DMS79 treated with DMSO at 0.1 percent for 48 hours (cell line): ENCODE measurements around the gene LEAP2.

Experiments
- DNase-seq: peaks from one replicate; lab custom pipeline; 2025; lab: John Stamatoyannopoulos, UW

LEAP2 gene, protein sequence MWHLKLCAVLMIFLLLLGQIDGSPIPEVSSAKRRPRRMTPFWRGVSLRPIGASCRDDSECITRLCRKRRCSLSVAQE

DNA sequence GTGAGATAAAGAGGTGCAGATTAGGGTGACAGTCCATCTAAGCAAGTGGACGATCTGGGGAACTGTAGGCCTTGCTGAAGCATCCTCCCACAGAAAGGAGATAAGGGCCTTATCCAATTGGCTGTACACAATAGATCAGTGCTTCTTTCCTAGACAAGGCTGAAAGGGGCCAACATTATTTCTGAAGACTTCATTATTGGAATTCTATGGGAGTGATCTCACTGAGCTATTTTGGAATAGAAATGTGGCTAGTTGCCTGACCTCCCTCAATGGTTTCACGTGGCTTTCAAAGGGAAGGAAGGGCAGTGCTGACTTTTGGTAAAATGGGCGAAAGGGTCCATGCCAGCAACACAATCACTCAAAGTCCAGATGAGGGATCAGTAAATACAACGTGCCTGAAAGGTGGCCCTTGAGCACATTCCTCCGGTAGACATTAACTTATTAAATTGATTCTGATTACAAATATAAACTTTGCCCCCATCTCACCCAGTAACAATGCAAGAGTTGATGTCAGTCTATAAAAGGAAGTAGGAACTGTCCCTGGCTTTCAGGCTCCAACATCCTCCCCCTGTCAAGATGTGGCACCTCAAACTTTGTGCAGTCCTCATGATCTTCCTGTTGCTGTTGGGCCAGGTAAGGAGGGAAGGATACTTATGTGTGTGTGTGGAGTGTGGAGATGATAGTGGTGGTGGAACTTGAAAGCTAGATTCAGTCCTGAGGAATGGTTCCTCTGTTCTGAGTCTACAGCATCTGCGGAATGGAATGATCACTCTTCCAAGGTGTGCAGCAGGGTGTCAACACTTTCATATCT, at the start of gene LEAP2:
Gene LEAP2 (plus strand): TSS at position 550 of the 811 bp plus-strand sequence. CDS start 27 bp downstream, at position 577.
- DNase-seq: no peak

DNA sequence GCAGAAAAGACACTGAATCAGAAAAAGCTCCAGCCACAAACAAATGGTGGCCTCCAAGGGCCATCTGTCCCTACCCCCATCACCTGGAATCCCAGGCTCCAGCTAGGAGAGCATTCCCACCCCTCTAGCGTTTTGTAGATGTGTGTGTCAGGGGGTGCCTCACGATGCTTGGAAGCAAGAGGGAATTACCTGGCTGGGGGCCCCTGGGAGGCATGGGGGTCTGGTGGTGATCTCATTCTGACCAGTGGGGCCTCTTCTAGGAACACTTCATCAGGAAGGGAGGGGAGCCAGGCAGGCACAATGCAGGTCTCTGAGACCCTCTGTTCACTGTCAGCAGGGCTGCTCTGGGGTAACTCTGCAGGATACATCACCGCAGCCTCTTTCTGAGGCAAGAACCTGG, 49.0 kb upstream of the LEAP2 start:
- no peak for DNase-seq

DNA sequence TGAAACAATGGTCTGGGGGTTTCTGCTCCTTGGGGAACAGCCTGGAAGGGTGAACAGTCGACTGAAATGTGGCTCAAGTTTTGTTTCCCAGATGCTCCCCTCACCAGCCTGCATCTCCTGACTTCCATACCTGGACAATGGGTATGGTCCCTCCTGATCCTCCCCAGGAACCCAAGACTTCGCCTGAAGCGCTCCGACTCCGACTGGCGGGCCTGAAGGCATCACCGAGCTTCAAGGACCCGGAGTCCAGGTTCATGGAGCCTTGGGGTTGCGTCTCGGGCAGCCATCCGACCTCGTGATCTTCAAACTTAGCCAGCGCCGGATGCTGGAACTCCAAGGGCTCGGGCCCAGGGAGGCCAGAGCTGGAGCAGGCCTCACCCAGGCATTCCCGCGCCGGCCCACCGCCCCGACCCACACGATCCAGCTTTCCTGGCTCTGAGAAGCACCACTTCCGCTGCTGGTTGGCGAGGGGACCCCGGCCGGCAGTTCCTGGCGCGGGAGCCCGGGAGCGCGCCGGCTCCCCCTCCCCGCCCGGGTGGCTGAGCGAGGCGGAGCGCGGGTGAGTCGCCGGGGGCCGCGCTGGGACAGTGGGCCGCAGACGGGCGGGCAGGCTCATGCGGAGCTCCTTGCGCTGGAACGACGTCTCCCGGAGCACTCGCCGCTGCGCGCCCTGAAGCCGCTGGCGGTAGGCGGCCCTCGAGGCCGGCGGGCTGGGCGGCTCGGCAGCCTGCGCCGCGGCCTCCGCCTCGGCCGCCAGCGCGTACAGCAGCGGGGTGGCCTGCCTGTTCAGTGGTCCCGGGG, 48.2 kb upstream of the LEAP2 start:
- no peak for DNase-seq

DNA sequence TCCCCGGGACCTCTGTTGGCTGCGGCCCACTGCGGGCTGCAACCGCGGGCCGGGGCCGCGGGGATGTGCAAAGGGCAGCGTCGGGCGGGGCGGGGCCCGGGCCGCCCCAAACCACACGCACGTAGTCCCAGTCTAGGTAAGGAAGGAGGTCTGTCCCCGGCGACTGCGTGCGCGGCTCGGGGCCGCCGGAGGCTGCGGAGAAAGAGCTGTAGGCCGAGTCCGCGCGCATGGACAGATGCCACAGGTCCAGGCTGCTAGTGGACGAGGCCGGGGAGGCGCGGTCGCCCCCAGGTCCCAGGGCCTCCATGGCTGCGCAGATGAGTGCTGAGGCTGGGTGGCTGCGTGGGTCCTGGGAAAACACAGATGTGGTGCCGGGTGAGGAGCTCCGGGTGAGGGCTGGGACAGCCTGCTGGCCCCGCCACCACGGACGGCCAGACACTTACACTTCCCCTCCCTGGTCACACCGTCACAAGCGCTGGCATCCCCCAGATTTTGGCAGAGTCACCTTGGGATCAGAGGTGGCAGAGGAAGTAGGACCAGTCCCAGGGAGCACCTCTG, 47.6 kb upstream of the LEAP2 start:
- no peak for DNase-seq

DNA sequence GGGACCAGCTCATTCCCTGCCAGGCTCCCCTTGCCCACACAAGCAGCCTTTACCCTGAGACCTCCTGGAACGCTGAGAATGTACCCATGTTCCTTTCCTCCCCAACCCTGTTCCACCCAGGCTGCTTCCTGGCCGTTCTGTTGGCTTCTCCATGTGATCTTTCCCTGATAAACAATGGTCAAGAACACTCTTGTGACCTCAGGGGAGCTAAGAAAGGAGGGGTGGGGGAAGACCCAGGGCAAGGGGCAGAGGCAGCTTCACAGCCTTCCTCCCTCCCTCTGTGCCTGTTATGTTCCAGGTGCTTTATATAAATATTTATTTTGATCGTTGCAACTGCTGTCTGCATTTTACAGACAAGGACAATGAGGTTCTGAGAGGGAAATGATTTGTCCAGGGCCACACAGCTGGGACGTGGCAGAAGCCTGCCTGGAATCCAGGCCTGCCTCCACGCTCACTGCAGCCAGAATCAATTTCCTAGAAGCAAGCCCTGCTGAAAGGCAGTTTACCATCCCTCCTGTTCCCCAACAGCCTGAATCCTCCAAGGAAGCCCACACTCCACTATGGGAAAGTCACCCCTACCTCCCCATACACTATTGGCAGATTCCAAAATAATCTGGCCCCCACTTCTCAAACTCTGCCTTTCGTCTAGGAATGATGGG, 46.9 kb upstream of the LEAP2 start:
- no peak for DNase-seq

DNA sequence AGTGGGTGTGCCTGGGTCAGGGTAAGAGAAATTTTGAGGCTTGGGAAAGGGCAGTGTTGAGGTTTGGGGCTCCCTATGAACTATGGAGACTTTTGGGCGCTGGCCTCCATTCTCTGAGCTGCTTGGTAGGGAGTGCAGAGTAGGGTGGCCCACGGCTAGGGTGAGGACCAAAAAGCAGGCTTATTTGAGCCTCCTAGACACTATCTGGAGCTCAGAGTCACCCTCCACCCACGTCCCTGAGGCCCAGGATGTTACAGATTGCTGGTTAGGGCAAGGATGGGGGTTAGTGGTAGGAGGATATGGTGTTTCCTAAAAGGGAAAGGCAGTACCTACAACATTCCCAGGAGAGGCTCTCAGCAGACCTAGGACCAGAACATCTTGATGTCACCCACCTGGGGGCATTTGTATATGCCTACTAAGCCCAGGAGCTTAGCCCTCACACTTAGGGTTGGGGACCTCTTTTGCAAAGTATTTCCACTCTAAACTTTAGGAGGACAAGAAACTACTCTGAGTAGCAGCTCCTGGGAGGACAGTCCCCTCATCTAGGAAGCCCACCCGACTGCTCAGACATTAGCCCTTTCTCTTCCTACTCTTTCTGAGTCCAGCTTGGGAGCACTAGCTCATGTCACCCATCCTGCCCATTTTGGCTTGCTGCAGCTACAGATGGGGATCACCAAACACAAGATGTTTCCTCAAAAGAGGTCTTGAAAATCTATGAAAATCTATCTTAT, 45.4 kb upstream of the LEAP2 start:
- no peak for DNase-seq

DNA sequence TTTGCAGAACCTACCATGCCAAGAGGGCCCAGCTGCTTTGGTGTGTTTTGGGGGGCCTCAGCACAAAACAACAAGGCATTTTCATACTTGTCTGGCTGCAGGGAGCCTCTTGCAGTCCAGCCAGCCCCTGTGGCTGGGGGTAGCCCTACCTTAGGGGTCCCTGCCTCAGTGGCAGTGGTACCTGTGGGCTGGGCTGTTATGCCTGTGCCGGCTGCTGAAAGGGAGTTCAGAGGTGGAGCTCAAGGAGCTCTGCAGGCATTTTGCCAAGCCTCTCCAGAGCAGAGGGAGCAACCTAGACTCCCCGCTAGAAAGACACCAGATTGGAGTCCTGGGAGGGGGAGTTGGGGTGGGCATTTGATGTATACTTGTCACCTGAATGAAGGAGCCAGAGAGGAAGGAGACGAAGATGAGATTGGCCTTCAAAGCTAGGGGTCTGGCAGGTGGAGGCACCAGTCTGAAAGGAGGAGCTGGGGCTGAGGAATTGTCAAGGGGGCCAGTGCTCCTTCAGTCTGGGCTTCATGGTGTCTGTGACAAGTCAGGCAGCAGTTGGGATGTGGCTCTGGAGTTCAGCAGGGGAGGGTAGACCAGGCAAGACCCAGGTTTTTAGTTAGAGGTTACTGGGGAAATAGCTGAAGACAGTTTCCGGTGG, 44.5 kb upstream of the LEAP2 start:
- peak; percentile 14 for DNase-seq

DNA sequence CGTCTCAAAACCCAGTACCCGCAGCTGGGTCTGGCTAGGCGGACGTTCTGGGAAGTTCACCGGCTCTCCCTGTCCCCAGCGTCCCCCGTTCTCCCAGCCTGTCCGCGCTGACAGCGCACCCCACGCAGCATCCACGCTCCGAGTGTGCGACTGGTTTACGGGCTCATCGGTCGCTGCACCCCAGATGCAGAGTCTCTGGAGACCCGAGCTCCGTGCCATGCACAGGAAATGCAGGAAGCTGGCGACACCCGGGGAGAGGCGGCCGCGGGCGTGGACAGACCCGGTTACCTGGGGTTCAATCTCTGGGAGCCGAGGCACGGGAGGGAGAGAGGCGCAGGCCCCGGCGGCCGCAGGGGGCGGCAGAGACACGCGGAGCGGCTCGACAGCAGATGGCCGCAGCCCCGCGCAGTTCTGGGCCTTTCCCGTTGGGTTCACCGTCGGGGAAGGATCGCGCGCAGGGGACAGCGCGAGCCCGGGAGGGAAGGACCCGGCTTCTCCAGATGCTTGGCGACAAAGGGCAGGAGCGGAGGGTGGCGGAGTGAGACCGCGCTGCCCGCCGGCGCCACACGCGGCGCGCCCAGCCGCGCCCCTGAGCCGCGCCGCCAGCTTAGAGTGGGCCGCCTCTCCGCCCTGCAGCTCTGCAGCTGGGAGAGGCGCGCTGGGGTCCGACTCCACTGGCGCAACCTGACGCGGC, 43.6 kb upstream of the LEAP2 start:
- peak; percentile 31 for DNase-seq

DNA sequence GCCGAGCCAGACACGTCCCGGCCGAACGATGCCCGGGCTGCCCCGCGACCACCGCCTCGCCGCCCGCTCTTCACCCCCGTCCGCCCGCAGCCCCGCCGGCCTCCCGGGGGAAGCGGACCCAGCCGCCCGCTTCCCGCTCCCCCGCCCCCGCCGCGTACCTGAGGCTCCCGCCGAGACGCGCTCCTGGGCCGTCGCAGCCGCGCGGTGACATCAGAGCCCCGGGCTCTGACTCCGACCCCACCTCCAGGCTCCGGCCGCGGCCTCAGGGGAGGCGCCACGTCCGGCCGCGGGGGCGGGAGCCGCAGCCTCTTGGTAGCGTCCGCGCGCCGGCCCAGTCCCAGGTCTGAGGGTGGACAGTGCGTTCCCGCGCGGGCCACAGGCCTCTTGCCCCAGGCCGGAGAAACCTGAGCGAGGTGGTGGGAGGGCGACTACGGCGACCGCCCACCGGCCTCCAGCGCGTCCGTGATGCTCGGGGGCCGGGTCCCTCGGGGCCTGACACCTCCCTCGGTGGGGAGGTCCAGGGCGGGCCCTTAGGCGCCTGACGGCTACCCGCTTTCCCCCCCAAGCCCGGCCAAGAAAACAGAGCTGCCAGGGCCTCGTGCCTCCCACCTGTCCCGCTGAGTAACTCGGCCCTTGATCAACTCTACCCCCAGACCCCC, 42.9 kb upstream of the LEAP2 start, which contains the start of gene SHROOM1:
Gene SHROOM1 (minus strand): TSS at position 212 of the 659 bp plus-strand sequence. CDS start 4,507 bp downstream, outside the sequence.
- peak; percentile 2 for DNase-seq

DNA sequence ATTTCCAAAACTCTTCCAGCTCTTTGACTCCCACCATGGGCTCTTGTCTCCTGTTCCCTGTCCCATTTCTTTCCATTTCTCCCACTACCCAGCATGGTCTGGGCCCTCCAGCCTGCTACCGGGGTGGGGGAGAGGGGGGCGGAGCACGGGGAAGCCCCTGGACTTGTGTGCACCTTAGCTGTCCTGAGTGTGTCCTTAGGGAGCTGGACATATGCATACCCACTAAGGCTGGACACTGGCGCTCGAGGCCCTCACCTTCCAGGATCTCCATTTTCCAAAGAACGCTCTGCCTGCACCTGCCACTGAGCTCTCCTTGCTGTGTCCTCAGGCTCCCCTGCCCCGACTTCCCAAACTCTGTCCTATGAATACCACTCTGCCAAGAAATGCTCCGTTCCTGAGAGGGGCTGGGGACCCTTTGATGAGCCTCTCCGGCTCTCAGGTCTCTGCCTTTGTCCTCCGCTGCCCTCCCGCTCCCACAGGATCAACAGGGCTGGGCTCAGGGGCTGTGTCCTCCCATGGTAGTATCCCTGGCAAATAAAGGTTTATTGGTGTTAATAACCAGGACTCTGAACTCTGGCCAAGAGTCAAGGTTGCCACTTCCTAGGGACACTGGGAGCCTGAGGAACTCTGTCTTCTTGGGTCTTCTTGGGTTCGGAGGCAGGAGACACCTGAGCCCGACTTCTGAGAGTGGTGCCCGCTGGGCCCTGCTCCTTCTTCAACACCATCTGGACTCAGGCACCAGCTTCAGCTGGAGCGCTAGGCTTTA, 42.2 kb upstream of the LEAP2 start:
- DNase-seq: no peak

DNA sequence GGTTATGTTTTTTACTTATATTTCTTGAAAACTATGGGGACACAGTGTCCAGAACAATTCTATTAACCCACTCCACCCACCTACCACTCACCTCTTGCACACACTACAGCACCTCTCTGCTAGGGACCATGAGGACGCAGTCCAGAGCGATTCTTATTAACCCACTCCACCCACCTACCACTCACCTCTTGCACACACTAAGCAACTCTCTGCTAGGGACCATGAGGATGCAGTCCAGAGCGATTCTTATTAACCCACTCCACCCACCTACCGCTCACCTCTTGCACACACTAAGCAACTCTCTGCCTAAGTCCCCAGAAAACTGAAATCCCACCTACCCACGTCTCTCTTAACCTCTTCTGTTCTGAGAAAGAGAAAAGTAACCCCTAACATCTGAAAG, 40.9 kb upstream of the LEAP2 start:
- no peak for DNase-seq

DNA sequence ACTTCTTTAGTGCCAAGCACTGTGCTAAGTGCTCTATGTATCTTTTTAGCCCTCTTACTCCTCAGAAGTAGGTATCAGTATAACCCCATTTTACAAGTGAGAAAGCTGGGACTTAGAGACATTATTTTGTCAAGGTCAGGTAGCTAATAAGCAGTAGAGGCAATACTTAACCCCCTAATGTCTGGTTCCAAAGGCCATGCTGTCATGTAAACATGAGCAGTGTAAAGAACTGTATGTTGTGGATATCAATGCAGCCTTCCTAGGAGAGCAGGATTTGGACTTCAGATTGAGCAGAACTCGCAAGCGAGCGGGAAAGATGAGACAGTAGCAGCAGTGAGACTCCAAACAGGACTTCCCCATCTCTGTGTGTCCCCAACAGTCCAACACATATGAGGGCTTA, 39.4 kb upstream of the LEAP2 start:
- DNase-seq: no peak

DNA sequence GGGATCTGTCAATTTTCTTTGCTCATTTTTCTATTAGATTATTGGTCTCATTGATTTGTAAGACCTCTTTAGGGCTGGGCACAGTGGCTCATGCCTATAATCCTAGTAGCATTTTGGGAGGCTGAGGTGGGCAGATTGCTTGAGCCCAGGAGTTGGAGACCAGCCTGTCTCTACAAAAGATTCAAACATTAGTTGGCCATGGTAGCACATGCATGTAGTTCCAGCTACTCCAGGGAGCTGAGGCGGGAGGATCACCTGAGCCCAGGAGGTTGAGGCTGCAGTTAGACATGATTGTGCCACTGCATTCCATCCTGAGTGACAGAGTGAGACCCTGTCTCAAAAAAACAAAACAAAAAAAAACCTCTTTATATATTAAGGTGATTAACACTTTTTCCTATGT, 36.6 kb upstream of the LEAP2 start:
- no peak for DNase-seq

DNA sequence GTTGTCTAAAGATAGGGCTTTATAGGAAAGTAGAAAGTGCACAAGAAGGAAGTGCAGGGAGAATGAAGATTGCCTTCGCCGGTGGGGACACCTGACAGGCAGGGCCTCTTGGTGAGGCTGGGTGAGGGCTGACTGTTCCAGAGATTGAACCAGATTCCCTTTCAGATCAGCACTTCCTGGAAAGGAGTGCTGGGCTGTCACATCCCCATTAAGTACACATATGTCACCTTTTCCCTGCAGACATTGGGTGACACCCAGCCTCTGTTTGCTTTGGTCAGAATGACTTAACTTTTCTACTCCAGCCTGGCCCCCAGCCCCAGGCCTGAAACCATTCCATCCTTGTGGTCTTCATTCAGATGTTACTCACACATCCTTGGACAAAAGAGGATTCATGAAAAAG, 35.6 kb upstream of the LEAP2 start:
- no peak for DNase-seq

DNA sequence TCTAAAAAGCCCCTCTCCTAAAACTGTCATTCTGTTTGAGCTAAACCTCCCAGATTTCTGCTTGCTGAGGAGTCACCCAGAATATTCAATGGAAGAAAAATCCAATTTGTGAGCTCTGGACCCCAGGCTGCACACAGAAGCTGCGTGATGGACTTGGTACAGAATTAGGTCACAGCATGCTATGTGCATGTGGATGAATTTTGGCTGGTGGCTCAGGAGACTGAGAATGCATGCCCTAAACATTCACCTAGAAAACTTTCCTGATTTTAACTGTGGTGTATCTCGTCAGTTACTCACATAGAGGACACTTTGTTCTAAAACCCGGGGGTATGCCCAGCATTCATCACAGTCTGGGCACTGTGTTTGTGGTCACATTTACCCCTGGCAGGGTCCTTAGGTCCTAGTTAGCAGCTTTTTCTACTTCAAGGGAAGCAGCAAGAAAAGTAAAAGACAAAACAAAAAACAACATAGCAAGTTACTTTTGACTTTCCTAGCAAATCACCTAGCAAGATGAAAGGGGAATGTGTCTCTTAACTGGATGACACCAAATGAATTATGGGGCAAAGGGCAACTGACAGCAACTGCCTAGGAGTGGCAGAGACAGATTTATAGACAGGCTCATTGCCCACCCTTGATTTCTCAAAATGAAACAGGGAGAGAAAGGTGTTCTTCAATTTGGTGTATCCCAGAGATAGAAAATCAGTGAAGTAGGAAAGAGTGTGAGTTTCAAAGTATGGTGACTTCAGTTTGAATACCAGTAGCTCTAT, 34.8 kb upstream of the LEAP2 start:
- no peak for DNase-seq

DNA sequence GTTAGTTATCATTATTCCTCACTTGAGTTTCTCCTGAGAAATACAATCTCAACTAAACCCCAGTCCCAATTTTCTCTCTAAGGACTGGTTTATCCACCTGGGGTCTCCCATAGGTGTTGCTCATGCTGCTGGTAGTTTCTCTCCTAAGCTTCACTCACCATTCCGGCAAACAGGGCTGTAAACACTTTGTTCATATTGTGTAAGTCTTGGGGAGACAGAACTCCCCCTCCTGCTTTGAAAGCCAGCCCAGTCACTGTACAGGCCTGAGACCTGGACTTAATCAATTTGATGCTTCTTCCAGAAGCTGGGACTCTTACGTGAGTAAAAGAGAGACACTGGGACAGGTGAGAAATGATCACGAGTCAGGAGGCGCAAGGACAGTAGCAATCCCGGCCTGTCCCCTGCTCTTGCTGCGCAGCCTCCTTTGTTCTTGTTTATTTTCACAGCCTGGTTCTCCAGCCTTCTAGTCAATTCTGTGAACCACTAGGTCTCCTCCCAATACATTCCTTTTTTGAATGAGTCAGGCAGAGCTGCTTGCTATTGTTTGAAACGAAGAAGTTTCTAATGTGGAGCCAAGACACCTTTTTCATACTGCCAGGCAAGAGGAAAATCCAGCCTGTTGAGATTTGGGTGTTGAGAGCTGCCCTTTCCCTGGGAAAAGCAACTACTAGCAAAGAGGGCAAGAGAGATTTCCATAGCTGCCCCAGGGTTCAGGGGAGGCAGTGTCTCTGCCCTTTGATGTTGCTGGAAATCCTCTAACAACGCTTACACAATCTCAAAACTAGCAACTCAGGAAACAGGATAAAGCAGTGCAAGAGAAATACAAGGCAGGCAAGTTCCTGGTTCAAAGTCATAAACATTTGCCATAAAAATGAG, 33.8 kb upstream of the LEAP2 start:
- DNase-seq: no peak

DNA sequence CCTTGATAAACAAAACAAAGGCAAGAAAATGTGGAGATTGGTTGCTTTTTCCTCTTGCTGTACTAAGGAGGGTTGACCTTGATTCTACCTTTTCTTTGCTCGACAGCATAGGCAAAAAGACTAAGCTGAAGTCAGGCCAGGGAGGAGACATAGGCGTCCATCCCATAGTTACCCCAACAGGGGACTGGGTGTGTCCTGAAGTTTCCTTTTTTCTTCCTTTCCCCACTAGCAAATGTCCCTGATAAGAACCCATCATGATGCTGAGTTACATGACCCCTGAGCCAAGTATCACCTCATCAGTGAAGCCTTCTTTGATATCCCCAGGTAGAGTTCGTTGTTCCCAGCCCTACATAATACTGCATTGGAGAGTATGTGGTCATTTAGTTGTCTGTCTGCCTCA, 33.2 kb upstream of the LEAP2 start:
- no peak for DNase-seq
